Stimulated activated CD8-positive, alpha-beta memory T cell treated with anti-CD3 and anti-CD28 coated beads, Interleukin-4, amount 100 ng/mL, for 1 hour (primary cell): ENCODE measurements around the gene MARK2.
"Not testable (repeated sequence)": the region's sequence is repeated elsewhere in the genome, so short reads cannot be mapped to it uniquely, and the experiment has no call there.

Experiments used
- DNase-seq, 2 donors: peaks; one replicate each; pipeline ENCODE4 v3.0.0-alpha.2; 2020; ENCODE audit warnings: low read depth in 2 of 2, low spot score in 1 of 2

Gene MARK2

DNA sequence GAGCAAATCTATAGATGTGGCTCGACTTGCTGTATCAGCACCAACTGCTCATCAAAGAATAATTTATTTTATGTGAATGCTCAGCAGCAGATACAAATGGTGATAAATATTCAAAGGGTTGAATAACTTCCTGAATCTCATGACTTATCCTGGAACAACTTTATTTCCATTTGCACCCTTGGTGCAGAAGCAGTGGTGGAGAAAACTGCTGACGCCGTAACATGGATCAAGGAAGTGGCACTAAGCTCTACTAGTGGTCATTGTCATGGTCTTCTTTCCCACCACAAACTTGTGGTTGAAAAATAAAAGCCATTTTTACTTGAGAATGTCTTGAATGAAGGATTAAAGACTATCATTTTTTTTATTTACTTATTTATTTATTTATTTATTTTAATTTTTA is 14.6 kb downstream of the MARK2 start:
- DNase-seq, result no peak

DNA sequence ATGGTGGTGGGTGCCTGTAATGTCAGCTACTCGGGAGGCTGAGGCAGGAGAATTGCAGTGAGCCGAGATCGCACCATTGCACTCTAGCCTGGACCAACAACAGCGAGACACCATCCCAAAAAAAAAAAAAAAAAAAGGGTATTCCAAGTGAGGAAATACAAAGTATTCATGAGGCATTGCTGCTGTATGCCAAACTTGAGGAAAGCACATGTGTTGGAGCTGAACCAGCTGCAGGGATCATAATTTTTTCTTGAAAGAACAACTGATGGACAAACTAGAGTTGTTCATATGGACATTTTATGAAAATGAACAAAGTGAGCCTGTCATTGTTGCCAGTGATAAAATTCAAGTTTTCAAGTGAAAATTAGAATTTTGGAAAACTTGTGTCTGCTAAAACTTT is 15.8 kb downstream of the MARK2 start:
- DNase-seq, result no peak

DNA sequence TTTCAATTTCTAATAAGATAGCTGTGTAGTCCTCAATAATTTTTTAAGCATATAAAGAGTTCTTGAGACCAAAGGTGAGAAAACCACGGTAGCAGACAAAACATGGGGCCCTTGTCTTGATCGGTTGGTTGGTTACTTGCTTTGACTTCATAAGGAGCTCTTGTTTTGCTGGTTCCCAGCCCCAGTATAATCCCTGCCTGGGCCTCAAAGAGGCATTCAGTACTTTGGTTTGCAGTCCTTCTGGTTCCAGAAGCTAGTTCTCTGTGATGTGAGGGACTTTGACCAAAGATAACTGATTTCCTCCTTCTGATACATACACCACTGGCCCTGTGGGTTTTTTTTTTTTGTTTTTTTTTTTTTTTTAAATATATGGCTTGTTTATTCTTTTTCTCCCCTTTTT is 17.1 kb downstream of the MARK2 start:
- no peak for DNase-seq

DNA sequence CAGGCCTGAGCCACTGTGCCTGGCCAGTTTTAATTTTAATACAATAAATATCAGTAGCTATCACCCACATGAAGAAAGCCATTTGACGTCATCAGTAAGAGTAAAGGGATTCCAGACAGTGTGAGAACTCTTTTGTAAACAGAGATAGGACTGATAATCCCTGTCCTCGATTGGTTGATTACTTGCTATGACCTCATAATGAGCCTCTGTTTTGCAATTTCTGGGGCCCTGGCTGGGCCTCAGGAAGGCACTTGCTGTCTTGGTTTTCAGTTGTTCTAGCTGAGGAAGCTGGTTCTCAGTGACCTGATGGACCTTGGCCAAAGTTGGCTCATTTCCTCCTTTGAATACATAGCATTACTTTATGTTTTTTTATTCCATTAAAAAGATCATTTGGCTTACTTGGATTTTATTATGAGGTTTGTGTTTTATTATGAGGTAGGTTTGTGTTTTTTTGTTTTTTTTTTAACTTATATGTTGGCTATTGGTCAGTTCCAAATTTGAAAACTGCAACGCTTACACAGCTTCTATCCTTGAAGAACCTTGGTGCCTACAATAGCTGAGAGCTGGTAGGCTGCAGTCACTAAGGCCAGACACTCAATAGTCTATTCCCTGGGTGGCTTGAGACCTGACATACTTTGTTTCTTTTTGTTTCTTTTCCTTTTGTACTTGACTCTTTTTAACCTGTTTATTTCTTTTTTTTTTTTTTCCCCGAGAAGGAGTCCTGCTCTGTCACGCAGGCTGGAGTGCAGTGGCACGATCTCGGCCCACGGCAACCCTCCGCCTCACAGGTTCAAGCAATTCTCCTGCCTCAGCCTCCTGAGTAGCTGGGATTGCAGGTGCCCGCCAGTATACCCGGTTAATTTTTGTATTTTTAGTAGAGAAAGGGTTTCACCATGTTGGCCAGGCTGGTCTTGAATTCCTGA is 20.0 kb downstream of the MARK2 start:
- no peak for DNase-seq

DNA sequence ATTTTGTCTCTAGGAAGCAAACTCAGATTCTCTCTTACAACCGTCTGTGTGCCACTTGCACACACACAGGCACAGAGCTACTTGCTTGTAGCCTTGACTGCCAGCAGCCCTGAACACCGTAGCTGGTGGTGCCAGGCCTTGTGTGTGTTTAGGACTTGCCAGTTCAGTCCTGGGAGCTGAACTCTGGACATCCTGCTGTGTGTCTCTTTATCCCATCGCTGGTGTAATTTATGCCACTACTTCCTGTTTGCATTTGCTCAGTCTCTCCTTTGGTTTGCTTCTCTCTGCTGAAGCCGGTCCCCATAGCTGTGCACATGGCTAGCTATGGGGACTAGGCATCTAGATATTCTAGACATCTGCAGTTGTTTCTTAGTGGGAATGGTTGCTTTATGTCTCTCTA is 24.0 kb downstream of the MARK2 start:
- no peak for DNase-seq

DNA sequence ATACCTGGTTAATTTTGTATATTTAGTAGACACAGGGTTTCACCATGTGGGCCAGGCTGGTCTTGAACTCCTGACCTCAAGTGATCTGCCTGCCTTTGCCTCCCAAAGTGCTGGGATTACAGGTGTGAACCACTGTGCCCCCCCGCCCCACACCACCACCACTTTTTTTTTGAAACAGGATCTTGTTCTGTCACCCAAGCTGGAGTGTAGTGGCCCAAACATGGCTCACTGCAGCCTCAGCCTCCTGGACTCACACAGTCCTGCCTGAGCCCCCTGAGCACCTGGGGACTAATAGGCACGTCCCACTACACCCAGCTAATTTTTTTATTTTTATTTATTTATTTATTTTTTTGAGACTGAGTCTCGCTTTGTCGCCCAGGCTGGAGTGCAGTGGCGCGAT is 24.7 kb downstream of the MARK2 start:
- DNase-seq, result not testable (repeated sequence)

DNA sequence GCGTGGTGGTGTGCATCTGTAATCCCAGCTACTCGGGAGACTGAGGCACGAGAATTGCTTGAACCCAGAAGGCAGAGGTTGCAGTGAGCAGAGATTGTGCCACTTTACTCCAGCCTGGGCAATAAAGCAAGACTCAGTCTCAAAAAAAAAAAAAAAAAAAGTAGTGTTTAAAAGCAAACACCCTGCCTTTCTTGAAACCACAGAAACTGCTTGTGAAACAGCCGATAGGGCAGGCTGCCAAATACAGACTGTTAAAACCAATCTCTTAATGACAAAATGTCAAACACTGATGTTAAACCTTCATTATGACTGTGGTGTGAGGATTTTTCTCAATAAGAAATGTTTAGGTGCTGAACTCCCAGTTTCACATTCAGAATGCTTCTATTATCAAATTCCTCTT is 27.3 kb downstream of the MARK2 start:
- peak; percentile 25 to 52 for DNase-seq

DNA sequence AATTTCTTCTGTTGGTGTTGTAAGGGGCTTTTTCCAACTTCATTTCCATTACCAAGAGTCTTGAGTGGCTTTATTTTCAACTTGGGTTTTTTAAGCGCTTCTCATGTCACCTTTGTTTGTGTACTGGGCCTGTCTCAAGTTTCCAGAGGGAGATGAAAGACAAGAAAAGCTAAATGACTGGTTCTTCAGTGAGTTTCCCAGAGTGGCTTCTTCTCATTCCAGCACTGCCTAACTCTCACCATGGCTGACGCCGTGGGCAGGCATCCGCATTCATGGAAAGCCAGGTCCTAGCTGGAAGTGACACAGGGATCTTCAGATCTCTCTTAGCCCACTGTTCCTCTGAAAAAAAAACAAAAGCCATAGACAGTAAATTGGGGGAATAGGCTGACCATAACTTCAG is 28.6 kb downstream of the MARK2 start:
- DNase-seq, result no peak

DNA sequence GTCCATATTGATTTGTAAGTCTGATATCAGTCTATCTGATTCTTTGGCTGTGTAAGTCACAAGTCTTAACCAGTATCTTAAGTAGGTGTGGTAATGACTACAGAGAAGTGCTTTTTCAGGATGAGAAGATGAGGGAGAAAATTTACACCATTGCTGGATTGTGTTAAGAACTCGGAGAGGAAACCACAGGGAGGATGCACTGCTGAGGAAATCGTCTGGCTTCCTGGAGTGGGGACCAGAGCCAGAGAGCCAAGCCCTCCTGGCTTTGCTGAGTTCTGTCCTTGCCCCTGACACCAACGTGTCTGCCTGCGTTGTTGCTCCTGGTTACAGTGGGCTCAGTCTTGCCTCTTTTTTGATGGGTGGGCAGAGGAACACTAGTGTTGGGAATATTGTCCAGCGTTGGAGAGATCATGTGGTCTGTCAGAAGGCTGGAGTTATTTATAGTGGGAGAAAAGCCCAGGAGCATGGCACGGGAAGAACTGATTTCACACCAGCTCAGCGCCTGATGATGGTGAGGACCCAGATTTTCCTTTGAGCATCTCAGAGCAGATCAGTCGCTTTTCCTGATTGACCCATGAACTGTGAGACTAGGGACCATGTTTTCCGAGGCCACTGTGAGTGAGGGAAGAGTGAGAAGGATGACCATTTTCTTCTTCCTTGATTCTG is 29.6 kb downstream of the MARK2 start:
- no peak for DNase-seq

DNA sequence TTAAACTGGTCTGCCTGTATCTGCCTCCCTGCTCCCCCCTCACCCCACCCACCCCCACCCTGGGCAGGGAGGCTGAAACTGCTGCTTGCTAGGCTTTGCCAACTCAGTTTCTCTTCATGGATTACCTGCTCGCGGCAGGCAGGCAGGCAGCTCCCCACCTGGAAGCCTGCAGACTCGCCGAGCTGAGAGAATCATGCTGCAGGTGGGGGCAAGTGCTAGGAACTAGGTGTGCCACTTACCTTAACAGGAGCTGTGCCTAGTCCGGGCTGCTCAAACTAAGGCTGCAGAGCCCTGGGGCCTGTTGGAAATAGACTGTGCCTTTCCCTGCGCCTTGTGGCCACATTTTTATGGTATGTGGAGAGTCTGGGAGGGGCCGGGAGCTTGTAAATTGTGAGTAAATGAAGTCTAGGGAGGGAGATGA is 30.3 kb downstream of the MARK2 start:
- DNase-seq, result no peak

DNA sequence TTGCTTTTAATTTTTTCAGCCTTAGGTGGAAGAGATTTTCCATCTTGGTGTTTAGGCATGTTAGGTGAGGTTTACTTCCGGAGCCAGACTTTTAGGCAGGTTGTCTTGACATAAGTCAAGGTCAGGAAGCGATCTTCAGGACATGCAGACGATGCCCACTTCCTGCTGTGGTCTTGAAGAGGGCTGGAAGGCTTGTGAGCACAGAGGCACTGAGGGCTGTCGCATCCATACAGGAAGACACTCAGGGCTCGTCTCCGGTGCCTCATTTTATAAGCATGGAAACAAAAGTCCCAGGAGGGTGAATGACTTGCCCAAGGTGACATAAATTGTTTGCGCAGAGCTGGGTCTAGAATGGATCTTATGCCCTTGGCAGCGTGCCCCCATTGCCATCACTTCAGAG is 30.8 kb downstream of the MARK2 start:
- peak in 1 of 2 donors; percentile 17 for DNase-seq

DNA sequence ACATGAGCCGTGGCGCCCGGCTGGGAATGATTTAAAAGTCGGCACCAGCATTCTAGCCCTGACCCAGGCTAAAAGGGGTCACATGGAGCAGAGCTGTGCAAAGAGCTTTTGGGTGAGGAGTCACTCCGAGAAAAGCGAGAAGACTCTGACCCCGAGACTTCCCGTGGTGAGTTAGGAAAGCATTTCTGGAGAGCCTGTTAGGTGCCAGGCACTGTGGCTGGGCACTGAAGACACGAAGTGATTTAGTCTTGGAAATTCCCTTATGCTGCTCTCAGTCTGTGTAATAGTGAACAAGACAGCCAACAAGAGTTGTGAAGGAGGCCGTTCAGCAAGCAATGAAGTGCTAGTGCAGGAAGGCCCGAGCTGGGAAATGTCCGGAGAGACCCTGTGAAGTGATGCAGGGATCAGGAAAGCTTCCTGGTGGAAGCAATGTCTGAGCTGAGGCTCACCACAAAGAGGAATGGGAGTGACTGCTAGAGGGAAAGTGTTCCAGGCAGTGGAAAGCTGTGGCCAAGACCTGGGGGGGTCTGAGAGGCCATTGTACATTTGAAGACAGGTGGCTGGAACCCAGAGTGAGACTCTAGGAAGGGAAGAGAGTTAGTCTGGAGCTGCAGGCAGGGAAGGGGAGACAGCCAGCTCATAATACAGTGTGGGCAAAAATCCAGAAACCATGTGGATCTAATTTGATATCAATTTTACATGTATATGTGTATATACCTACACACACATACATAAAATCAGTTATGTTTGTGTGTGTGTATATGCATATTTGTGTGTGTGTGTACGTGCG is 31.6 kb downstream of the MARK2 start:
- DNase-seq, result no peak

DNA sequence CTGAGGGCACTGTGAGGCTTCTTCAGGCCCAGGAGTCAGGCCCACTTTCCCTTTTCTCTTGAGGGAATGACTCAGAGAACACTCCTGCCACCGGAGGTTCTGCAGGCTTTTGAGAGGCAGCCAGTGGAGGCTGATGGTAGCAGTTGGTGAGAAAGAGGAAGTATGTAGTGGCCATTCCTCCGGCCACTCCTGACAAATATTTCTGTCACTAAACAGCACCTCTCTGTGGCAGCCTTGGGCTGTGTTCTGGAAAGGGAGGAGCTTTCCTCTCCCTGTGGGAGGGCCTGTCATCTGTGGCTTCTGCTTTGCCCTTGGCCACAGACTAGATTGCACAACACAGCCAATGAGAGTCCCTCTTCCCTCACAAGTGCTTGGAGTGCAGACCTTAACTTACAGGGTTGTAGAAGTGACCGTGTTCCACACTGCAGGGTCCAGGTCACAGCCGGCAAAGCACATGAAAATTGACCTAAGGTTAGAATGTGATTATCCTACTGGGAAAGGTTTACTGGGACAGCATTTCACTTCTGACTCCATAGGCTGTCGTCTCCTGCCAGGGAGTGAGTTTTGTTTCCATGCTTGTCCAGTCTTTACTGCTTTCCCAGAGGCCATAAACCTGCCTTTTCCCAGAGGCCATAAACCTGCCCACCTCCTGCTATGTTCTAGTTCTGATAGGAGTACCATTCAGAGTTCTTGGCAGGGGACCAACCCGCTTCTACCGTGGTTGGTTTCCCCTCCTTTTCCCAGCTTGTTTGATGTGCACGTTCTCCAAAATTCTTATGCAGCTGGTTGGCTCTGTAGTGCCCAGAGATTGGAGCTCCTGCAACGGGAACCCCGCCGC is 33.3 kb downstream of the MARK2 start:
- DNase-seq, result peak in 1 of 2 donors; percentile 9

DNA sequence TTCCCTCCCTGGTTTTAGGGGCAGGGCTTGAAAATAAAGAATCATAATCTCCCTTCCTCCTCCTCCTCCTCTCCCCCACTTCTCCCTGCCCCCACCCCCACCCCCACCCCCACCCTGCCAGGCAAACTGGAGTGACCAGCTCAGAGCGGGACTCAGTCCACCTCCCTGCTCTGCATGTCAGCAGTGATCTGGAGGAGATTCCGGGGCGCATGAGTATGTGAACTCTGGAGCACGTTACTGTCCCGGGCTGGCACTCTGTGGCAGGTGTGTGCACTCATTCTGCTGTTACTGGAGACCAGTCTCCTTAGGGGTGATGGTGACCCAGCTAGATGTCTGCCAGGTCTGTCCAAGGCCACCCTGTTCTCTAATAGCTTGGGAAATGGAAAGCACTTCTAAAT is 33.9 kb downstream of the MARK2 start:
- no peak for DNase-seq

DNA sequence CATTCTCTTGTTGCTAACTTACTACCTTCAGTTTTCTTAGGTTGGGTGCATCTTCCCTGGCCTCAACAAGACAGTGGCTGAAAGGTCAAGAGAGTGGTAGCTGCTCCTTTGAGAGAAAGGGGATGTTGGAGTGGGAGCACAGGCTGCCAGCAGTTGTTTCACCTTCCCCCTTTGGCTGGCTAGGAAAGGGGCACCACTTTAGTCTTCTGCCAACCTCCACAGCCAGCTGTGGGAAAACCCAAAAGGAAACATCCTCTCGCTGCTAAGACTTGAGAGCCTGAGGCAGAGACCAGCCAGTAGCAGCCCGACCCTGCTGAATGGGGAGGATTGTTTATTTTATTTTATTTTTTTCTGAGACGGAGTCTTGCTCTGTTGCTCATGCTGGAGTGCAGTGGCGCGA is 34.4 kb downstream of the MARK2 start:
- no peak for DNase-seq

DNA sequence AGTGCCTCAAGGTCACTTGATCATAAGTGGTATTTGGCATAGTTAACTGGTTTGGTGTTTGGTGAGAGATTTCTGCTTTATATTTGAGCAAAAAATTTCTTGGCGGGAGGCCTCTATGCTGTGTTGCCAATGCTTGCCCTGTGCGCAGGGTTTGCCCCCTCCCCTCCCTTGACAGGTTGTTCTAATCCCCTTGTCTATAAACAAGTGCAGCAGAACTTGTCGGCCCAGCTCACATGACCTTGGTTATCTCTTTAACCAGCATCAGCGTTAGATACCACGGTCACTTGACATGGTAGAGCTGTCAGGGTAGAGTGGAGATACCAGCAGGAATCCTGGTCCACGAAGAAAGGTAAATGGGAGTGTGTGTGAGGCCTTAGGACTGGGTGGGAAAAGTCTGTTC is 35.6 kb downstream of the MARK2 start:
- DNase-seq, result no peak

DNA sequence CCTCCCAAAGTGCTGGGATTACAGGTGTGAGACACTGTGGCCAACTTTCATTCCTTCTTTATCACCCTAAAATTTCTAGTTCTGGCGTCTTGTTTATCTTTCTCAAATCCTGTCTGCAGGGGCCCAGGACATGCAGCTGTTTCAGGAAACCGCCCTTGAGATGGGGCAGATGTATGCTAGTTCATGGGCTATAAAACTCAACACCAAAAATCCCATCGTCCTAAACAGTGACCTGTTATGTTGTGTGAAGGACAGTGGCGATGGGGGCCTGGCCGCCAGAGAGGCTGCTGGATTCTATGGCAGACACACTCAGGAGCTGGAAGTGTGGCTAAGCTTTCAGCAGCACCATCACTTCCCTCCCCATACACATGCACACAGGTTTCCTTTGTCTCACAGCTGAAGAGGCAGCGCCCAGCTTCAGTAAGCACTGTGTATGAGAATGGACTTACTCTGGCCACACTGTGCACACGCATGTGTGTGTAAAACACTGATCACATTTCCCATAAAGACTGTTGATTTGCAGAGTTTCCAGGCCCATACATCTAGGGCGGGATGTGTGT is 36.7 kb downstream of the MARK2 start:
- DNase-seq, result no peak

DNA sequence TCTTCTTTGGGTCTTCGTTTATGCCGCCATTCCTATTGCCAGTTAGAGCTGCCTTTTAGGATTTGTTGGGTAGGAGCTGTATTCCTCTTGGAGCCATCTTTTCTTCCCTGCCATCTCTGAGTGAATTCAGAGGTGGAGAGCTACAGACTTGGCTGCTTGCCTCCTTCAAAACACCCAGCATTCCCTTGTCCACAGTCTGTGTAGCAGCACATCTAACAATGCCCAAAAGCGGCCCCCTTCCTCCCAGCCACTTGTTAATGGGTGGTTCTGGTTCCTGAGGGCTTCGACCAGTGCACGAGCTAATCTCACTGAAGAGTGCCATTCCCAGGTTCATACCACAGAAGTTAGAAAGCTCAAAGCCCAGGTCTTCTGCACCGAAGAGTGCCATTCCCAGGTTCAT is 37.7 kb downstream of the MARK2 start:
- no peak for DNase-seq

DNA sequence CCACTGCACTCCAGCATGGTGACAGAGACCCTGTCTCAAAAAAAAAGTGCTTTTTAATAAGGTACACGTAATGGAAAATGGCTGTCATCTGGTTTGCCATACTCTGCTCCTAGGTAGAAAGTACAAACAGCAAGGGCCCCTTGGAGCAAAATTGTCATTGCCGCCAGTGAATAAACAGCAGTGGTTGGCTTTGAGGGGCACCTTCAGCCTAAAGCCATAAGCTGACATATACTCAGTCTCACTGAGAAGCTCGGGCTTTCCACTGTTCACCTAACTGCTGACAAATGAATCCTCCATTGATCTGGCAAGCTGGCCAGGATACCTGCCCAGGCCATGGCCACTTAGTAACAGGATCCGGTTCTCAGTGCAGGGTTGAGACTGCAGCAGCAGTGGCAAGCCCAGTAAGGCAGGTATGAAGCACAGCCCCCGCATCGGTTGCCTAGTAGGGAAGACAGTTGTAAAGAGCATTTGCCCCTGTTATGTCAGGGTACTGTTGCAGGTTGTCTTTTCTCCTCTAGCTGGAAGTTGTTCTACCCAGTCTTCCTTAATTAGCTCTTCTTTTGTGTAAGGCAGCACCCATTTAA is 38.8 kb downstream of the MARK2 start:
- DNase-seq, result no peak
